Kidney epithelial cell (primary cell): ENCODE measurements around the gene SSTR5. TPM values are rescaled to one million over a fixed set of nuclear protein-coding genes. Genes with fewer than 3 reads are reported as not detected.

Experiments used
- DNase-seq: peaks from one replicate; pipeline ENCODE4 v3.0.0-alpha.2; 2010; ENCODE audit warnings: low read depth
- H3K27me3 ChIP-seq: 2 replicates; pipeline ENCODE4 v1.6.0; 2011; ENCODE audit warnings: low read length; ENCODE audit not compliant: control insufficient read depth, insufficient read depth
- H3K36me3 ChIP-seq: 2 replicates; pipeline ENCODE4 v1.5.1; 2011; ENCODE audit warnings: low read length; ENCODE audit not compliant: control insufficient read depth, insufficient read depth
- H3K4me3 ChIP-seq: 2 replicates; pipeline ENCODE4 v1.5.1; 2011; ENCODE audit warnings: low read depth, mild to moderate bottlenecking, control low read depth, low read length
- total RNA-seq: library from RNA; depleted of rRNA; stranded (reverse); fragments of >200 nt; gene quantifications from 2 replicates; pipeline ENCODE4 v1.2.3, GENCODE V29; 2015
- TF ChIP-seq, protein P1 (sequence below): IDR thresholded peaks from 2 replicates; pipeline ENCODE4 v1.5.1; 2011; ENCODE audit warnings: mild to moderate bottlenecking, moderate library complexity, low read length, control low read depth, inconsistent platforms; ENCODE audit not compliant: insufficient read depth, poor library complexity, severe bottlenecking

SSTR5 gene
- total RNA-seq, 1 donor from 2014 or later: not detected

- no peak for DNase-seq
- TF ChIP-seq, protein P1, sequence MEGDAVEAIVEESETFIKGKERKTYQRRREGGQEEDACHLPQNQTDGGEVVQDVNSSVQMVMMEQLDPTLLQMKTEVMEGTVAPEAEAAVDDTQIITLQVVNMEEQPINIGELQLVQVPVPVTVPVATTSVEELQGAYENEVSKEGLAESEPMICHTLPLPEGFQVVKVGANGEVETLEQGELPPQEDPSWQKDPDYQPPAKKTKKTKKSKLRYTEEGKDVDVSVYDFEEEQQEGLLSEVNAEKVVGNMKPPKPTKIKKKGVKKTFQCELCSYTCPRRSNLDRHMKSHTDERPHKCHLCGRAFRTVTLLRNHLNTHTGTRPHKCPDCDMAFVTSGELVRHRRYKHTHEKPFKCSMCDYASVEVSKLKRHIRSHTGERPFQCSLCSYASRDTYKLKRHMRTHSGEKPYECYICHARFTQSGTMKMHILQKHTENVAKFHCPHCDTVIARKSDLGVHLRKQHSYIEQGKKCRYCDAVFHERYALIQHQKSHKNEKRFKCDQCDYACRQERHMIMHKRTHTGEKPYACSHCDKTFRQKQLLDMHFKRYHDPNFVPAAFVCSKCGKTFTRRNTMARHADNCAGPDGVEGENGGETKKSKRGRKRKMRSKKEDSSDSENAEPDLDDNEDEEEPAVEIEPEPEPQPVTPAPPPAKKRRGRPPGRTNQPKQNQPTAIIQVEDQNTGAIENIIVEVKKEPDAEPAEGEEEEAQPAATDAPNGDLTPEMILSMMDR: no peak
- Histone ChIP-seq H3K27me3 (peaks cover 78% of the 10 kb centered on the region), H3K36me3 (no peaks in the 10 kb centered on the region), H3K4me3 (no peak overlapping the region)
These were observed 35.2 kb downstream of the SSTR5 start for GRCh38 chr16:1107731-1108130.

GRCh38 chr16:1108299-1109252 is 36.0 kb downstream of the SSTR5 start:
- Histone ChIP-seq H3K36me3 (no peaks in the 10 kb centered on the region), H3K4me3 (no peak overlapping the region), H3K27me3 (peaks cover 75% of the 10 kb centered on the region)
- TF ChIP-seq, protein P1: no peak
- no peak for DNase-seq

GRCh38 chr16:1109648-1110047 is 37.1 kb downstream of the SSTR5 start:
- Histone ChIP-seq H3K4me3 (no peak overlapping the region), H3K27me3 (peaks cover 66% of the 10 kb centered on the region), H3K36me3 (no peaks in the 10 kb centered on the region)
- DNase-seq: no peak
- TF ChIP-seq, protein P1: no peak

- no peak overlapping the region for H3K4me3 ChIP-seq
- peaks cover 55% of the 10 kb centered on the region for H3K27me3 ChIP-seq
- no peak for DNase-seq
- TF ChIP-seq, protein P1: no peak
- H3K36me3 ChIP-seq: no peaks in the 10 kb centered on the region
These were observed 40.1 kb downstream of the SSTR5 start for GRCh38 chr16:1112506-1113184.

GRCh38 chr16:1113489-1113888 is 40.9 kb downstream of the SSTR5 start:
- Histone ChIP-seq H3K27me3 (peaks cover 51% of the 10 kb centered on the region), H3K36me3 (no peaks in the 10 kb centered on the region), H3K4me3 (no peak overlapping the region)
- DNase-seq: no peak
- TF ChIP-seq, protein P1: no peak
